BE2C (cell line): Measurements from ENCODE around the gene GJA8.

Experiments
- DNase-seq: peaks from one replicate; pipeline ENCODE4 v3.0.0-alpha.2; 2020
- H3K27me3 ChIP-seq: fragments of 250-450 bp; sonication (Bioruptor Pico); 2 replicates; pipeline ENCODE4 v1.5.1; 2020; ENCODE audit warnings: mild to moderate bottlenecking
- H3K36me3 ChIP-seq: fragments of 250-450 bp; sonication (Bioruptor Pico); 2 replicates; pipeline ENCODE4 v1.5.1; 2020; ENCODE audit warnings: mild to moderate bottlenecking
- H3K4me1 ChIP-seq: fragments of 250-450 bp; sonication (Bioruptor Pico); 2 replicates; pipeline ENCODE4 v1.5.1; 2020
- H3K4me3 ChIP-seq: 2 replicates; pipeline ENCODE4 v1.5.1; 2011; ENCODE audit warnings: low read depth, low read length
- H3K9me3 ChIP-seq: fragments of 250-450 bp; sonication (Bioruptor Pico); 2 replicates; pipeline ENCODE4 v1.5.1; 2020
- CTCF ChIP-seq: IDR thresholded peaks from 2 replicates; pipeline ENCODE4 v1.5.1; 2012; ENCODE audit warnings: mild to moderate bottlenecking, low read depth, low read length

Gene GJA8

DNA sequence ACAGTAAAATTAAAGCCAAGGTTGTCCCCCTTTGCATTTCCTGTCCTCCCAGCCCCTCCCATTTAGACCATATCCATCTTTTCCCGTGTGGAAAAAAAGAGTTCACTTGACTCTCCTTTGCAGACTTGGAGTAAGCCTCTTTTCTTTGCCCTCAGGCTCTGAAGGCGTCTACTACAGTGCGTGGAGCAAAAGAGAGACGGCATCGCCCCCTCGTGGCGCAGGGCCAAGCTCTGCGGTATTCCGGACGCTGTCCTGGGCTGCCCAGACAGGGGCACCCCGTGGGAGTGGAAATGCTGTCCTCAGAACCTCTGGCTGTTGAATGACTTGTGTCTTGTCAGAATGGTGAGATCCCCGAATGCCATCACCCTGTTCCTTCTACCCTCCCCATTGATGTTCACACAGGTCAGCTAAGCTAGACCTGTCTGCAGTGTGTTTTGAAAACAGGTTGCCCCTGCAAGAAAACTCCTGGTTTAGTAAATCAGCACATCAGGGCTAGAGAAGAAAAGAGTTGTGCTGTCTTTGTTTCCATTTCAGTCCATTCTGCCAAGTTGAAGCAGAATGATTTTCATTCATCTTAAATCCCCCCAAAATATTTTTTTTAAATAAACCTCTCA lies 12.3 kb upstream of the GJA8 start:
- Histone ChIP-seq H3K9me3 (no peaks in the 10 kb centered on the region), H3K4me1 (no peaks in the 10 kb centered on the region), H3K27me3 (no peaks in the 10 kb centered on the region), H3K36me3 (no peaks in the 10 kb centered on the region), H3K4me3 (no peak overlapping the region)
- peak; percentile 81 for TF ChIP-seq CTCF
- peak; percentile 86 for DNase-seq

DNA sequence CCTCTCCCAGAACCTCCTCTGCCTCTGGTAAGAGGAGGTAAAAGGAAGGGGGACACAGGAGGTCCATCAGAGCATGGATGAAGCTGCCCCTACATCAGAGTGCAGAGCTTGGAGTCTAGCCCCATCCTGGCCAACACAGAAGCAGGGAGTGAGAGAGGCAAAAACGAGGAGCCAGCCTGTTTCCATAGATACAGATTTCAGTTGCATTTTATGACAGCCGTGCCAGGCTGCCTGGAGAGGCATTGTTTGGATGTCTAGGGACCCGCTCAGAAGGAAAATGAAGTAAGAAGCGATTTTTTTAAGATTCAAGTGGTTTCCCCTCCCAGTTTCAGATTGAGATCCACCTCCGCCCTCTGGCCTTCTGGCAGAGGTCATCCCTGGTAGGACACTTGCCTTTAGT lies 11.5 kb upstream of the GJA8 start:
- Histone ChIP-seq H3K9me3 (no peaks in the 10 kb centered on the region), H3K4me1 (no peaks in the 10 kb centered on the region), H3K27me3 (no peaks in the 10 kb centered on the region), H3K36me3 (no peaks in the 10 kb centered on the region), H3K4me3 (no peak overlapping the region)
- no peak for DNase-seq
- TF ChIP-seq CTCF = no peak

DNA sequence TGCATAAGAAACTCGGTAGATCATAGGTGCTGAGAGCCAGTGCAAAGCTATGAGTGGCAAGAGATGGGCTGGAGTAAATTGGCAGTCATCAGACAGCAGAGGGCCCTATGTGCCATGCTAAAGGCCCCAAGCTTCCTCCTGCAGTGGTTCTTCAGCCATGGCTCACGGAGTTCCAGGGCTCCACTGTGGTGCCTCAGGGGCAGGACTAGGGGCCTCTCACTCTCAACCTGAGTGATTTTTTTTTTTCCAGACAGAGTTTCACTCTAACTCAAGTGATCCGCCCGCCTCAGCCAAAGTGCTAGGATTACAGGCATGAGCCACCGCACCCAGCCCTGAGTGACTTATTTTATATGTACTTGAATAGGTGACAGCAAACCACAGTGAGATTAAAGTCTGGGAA lies 10.4 kb upstream of the GJA8 start:
- peak; percentile 36 for TF ChIP-seq CTCF
- H3K9me3 ChIP-seq = no peaks in the 10 kb centered on the region
- H3K4me3 ChIP-seq = no peak overlapping the region
- H3K27me3 ChIP-seq = no peaks in the 10 kb centered on the region
- DNase-seq = peak; percentile 24
- no peaks in the 10 kb centered on the region for H3K36me3 ChIP-seq
- H3K4me1 ChIP-seq = peaks cover 3% of the 10 kb centered on the region

GRCh38 chr1:147892731-147893214 lies 9.8 kb upstream of the GJA8 start:
- H3K9me3 ChIP-seq = no peaks in the 10 kb centered on the region

DNA sequence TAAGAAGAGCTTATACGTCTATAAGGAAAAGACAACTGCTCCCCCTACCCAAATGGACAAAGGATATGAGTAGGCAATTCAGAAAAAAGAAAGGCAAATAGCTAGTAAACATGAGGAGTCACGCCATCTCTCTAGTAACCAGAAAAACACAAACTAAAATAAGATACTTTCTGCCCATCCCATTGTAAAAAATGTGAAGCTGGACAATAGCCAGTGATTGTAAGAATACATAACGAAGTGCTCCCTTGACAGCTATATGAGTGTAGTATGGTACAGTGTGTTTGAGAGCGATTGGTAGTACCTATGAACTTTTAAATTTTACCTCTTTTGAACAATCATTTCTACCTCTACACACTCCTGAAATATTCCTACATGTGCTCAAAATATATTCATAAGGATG lies 7.5 kb upstream of the GJA8 start:
- no peaks in the 10 kb centered on the region for H3K27me3 ChIP-seq
- no peaks in the 10 kb centered on the region for H3K9me3 ChIP-seq
- peaks cover 3% of the 10 kb centered on the region for H3K4me1 ChIP-seq
- no peak for DNase-seq
- no peak for TF ChIP-seq CTCF
- H3K4me3 ChIP-seq = no peak overlapping the region
- H3K36me3 ChIP-seq = no peaks in the 10 kb centered on the region

More at GRCh38 chr1:147892731-147893214, 9.8 kb upstream of the GJA8 start:
- no peaks in the 10 kb centered on the region for H3K36me3 ChIP-seq
- peak; percentile 25 for DNase-seq
- peak; percentile 98 for TF ChIP-seq CTCF
- H3K27me3 ChIP-seq = no peaks in the 10 kb centered on the region
- peaks cover 3% of the 10 kb centered on the region for H3K4me1 ChIP-seq
- no peak overlapping the region for H3K4me3 ChIP-seq

DNA sequence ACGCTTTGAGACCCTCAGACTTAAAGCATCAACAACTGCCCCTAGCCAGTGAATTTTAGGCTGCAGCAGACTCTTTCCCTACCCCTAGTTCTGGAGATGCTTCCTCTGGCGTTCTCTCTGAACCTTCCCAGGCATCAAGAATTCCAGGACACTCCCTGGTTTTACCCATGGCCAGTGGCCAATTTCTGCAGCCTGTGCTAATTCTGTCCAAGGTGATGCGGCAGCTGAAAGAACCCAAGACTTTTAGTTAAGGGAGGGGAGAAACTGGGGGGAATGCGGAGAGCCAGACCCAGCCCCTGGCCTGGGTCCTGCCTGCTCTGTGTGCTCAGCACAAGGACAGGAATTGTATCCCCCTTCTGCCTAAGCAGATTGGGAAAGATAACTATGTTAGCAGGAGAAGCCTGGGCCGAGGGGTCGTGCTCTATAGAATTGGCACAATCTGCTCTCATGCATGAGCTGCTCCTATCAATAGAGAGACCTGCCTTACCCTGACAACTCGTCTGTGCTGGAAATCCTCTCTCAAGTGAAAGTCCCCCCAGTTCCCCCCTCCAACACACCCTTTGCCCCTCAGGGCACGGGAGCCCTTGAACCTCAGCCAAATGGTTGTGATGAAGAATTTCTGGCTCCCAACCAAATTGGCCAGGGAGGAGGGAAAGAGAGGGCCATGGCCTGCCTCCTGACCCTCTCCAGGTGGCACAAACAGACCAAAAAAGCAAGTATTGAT lies 5.4 kb upstream of the GJA8 start:
- peak; percentile 33 for DNase-seq
- H3K4me3 ChIP-seq = no peak overlapping the region
- H3K4me1 ChIP-seq = peaks cover 3% of the 10 kb centered on the region
- TF ChIP-seq CTCF = no peak
- H3K27me3 ChIP-seq = no peaks in the 10 kb centered on the region
- H3K36me3 ChIP-seq = no peaks in the 10 kb centered on the region
- no peaks in the 10 kb centered on the region for H3K9me3 ChIP-seq
